Peyer's patch (tissue), 4 donors: ENCODE results near the gene ETV6. TPM values are rescaled to one million over a fixed set of nuclear protein-coding genes. Genes with fewer than 3 reads are reported as not detected.

Experiments used
- DNase-seq, 3 donors: peaks; one replicate each; pipeline ENCODE4 v3.0.0-alpha.2; 2017 to 2019
- H3K27ac ChIP-seq, 4 donors: fragments of 200-600 bp; sonication (generic); one replicate each; pipeline ENCODE4 v1.5.1; 2016 to 2019
- H3K27me3 ChIP-seq, 2 donors: fragments of 200-600 bp; sonication (generic); one replicate each; pipeline ENCODE4 v1.5.1; 2019
- H3K36me3 ChIP-seq, 3 donors: fragments of 200-600 bp; sonication (generic); one replicate each; pipeline ENCODE4 v1.5.1; 2016 to 2019
- H3K4me1 ChIP-seq, 4 donors: fragments of 200-600 bp; sonication (generic); one replicate each; pipeline ENCODE4 v1.5.1; 2016 to 2019
- H3K4me3 ChIP-seq, 4 donors: fragments of 200-600 bp; sonication (generic); 1 replicate in 3 of 4; 2 replicates in 1 of 4; pipeline ENCODE4 v1.5.1; 2016 to 2019; ENCODE audit warnings: mild to moderate bottlenecking in 1 of 4
- H3K9me3 ChIP-seq, 4 donors: fragments of 200-600 bp; sonication (generic); one replicate each; pipeline ENCODE4 v1.5.1; 2016 to 2019; ENCODE audit warnings: mild to moderate bottlenecking in 1 of 4
- CTCF ChIP-seq, 6 experiments: fragments of 450-650 bp in 4 of 6; fragments of 200-600 bp in 2 of 6; sonication (generic) in 1 of 6; IDR thresholded peaks; one replicate each; pipeline ENCODE4 v1.5.1; 2017 to 2019; ENCODE audit warnings: antibody characterized with exemption in 6 of 6, mild to moderate bottlenecking in 3 of 6, moderate library complexity in 1 of 6
- POLR2A ChIP-seq, 2 donors: fragments of 450-650 bp; IDR thresholded peaks; one replicate each; pipeline ENCODE4 v1.5.1; 2017; ENCODE audit warnings: antibody characterized with exemption in 2 of 2, mild to moderate bottlenecking in 2 of 2, moderate library complexity in 2 of 2
- total RNA-seq, 4 donors: library from RNA; depleted of rRNA; stranded (reverse); fragments of >200 nt; gene quantifications; one replicate each; pipeline ENCODE4 v1.1.0, GENCODE V29; 2016

Gene ETV6
- total RNA-seq, 4 donors from 2014 or later: 35.4 to 49.5 (median 42.2) TPM

GRCh38 chr12:11711651-11712327, 62.3 kb downstream of the ETV6 start:
- H3K4me1 ChIP-seq: peaks cover 0 to 31% (median 2%) of the 10 kb centered on the region in 4 donors
- no peak overlapping the region for H3K4me3 ChIP-seq
- no peak overlapping the region for H3K27ac ChIP-seq

GRCh38 chr12:11712491-11712890, 63.0 kb downstream of the ETV6 start:
- TF ChIP-seq POLR2A (IDR thresholded peaks at IDR 0.05) (no peak), CTCF (IDR thresholded peaks at IDR 0.05) (no peak)
- Histone ChIP-seq H3K36me3 (no peaks in the 10 kb centered on the region), H3K4me1 (peaks cover 0 to 30% (median 4%) of the 10 kb centered on the region in 4 donors), H3K27me3 (no peaks in the 10 kb centered on the region), H3K4me3 (no peak overlapping the region), H3K27ac (no peak overlapping the region), H3K9me3 (no peaks in the 10 kb centered on the region)
- no peak for DNase-seq

More at GRCh38 chr12:11711651-11712327, 62.3 kb downstream of the ETV6 start:
- Histone ChIP-seq H3K27me3 (no peaks in the 10 kb centered on the region), H3K9me3 (no peaks in the 10 kb centered on the region), H3K36me3 (no peaks in the 10 kb centered on the region)
- TF ChIP-seq CTCF (IDR thresholded peaks at IDR 0.05): no peak
- TF ChIP-seq POLR2A (IDR thresholded peaks at IDR 0.05): no peak
- DNase-seq: no peak

- DNase-seq: no peak
- Histone ChIP-seq H3K9me3 (no peaks in the 10 kb centered on the region), H3K4me1 (peaks cover 0 to 32% (median 6%) of the 10 kb centered on the region in 4 donors), H3K27me3 (no peaks in the 10 kb centered on the region), H3K4me3 (no peak overlapping the region), H3K36me3 (no peaks in the 10 kb centered on the region), H3K27ac (no peak overlapping the region)
- TF ChIP-seq POLR2A (IDR thresholded peaks at IDR 0.05) (no peak), CTCF (IDR thresholded peaks at IDR 0.05) (no peak)
Observed at GRCh38 chr12:11713202-11713601, 63.7 kb downstream of the ETV6 start.

- Histone ChIP-seq H3K9me3 (no peaks in the 10 kb centered on the region), H3K4me1 (peaks cover 0 to 45% (median 9%) of the 10 kb centered on the region in 4 donors), H3K27me3 (no peaks in the 10 kb centered on the region), H3K27ac (no peak overlapping the region), H3K4me3 (no peak overlapping the region), H3K36me3 (no peaks in the 10 kb centered on the region)
- TF ChIP-seq CTCF (IDR thresholded peaks at IDR 0.05) (no peak), POLR2A (IDR thresholded peaks at IDR 0.05) (no peak)
- DNase-seq: no peak
Observed at GRCh38 chr12:11714626-11715025, 65.2 kb downstream of the ETV6 start.

- Histone ChIP-seq H3K36me3 (no peaks in the 10 kb centered on the region), H3K27me3 (no peaks in the 10 kb centered on the region), H3K9me3 (no peaks in the 10 kb centered on the region), H3K4me1 (peaks cover 0 to 49% (median 9%) of the 10 kb centered on the region in 4 donors), H3K27ac (no peak overlapping the region), H3K4me3 (no peak overlapping the region)
- DNase-seq: no peak
- TF ChIP-seq POLR2A (IDR thresholded peaks at IDR 0.05) (no peak), CTCF (IDR thresholded peaks at IDR 0.05) (no peak)
Observed at GRCh38 chr12:11715621-11716020, 66.1 kb downstream of the ETV6 start.
